Central memory CD8-positive, alpha-beta T cell (primary cell): ENCODE data around the gene NSMF.

Source experiments
- ATAC-seq: fragments of 150-1000 bp; cut with Tn5 transposase; replicated peaks from 2 replicates; pipeline ENCODE4 v1.10.0; 2022; ENCODE audit warnings: mild to moderate bottlenecking, moderate FRiP score, moderate number of reproducible peaks; ENCODE audit not compliant: poor library complexity, severe bottlenecking; ENCODE audit errors: extremely low read depth
- DNase-seq, 2 donors: peaks; one replicate each; pipeline ENCODE4 v3.0.0; 2021; ENCODE audit warnings: low spot score in 2 of 2
- H3K27ac Mint-ChIP-seq: one replicate; pipeline ENCODE4 v1.8.0; 2022; ENCODE audit warnings: low read depth, mild to moderate bottlenecking, moderate library complexity, mixed read lengths
- H3K27me3 Mint-ChIP-seq: one replicate; pipeline ENCODE4 v1.8.0; 2022; ENCODE audit warnings: mixed read lengths
- H3K36me3 Mint-ChIP-seq: one replicate; pipeline ENCODE4 v1.8.0; 2022; ENCODE audit warnings: mild to moderate bottlenecking, moderate library complexity, mixed read lengths; ENCODE audit not compliant: insufficient read depth
- H3K4me1 Mint-ChIP-seq: one replicate; pipeline ENCODE4 v1.8.0; 2022; ENCODE audit warnings: mixed read lengths
- H3K4me3 Mint-ChIP-seq: one replicate; pipeline ENCODE4 v1.8.0; 2022; ENCODE audit warnings: mild to moderate bottlenecking, moderate library complexity, mixed read lengths
- H3K9me3 Mint-ChIP-seq: one replicate; pipeline ENCODE4 v1.8.0; 2022; ENCODE audit warnings: mixed read lengths

The NSMF gene

DNA sequence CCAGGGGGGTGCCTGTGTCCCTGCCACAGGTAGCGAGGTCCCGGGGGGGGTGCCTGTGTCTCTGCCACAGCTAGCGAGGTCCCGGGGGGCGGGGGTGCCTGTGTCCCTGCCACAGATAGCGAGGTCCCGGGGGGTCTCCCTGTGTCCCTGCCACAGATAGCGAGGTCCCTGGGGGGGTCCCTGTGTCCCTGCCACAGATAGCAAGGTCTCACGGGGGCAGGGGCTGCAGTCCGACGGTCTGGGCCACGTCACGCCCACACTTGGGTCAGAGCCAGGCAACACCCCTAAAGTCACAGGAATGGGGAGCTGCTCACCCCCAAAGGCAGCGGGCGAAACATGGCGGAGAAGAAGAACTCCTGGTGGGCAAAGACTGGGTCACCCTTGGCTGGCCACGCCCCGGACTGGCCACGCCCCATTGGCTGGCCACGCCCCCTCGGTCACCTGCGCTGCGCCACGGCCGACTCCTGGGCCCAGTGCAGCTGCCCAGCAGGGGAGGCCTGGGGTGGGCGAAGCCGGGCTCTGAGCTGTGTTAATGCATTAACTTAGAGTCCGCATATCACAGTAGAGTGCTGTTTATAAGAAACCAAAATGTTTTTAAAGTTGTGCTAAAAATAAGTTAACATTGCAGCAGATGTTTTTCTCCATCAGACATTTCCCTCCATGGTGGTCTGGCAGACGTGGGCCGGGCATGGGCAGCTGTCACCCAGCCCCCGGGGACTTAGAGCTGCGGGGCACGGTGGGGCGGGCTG is 29.0 kb downstream of the NSMF start:
- Mint-ChIP-seq H3K4me1 (no peaks in the 10 kb centered on the region), H3K4me3 (no peak overlapping the region), H3K27me3 (no peaks in the 10 kb centered on the region), H3K36me3 (no peaks in the 10 kb centered on the region), H3K27ac (no peak overlapping the region), H3K9me3 (no peaks in the 10 kb centered on the region)
- DNase-seq, result no peak
- no peak for ATAC-seq

DNA sequence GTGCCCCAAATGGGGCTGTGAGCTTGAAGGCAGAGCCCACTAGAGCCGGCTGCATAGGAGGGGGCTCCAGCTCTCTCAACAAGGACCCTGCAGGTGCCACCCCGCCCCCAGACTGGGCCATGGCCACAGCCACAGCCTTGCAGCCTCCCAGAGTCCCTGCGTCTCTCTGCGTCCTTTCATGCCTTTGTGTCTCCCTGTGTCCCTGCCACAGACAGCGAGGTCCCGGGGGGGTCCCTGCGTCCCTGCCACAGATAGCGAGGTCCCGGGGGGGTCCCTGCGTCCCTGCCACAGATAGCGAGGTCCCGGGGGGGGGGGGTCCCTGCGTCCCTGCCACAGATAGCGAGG is 29.6 kb downstream of the NSMF start:
- no peaks in the 10 kb centered on the region for H3K27me3 Mint-ChIP-seq
- ATAC-seq (no peak), DNase-seq (no peak)
- no peak overlapping the region for H3K4me3 Mint-ChIP-seq
- H3K4me1 Mint-ChIP-seq, result no peaks in the 10 kb centered on the region
- H3K36me3 Mint-ChIP-seq, result no peaks in the 10 kb centered on the region
- no peaks in the 10 kb centered on the region for H3K9me3 Mint-ChIP-seq
- no peak overlapping the region for H3K27ac Mint-ChIP-seq

- Mint-ChIP-seq H3K9me3 (no peaks in the 10 kb centered on the region), H3K36me3 (no peaks in the 10 kb centered on the region), H3K27ac (no peak overlapping the region), H3K27me3 (no peaks in the 10 kb centered on the region), H3K4me1 (no peaks in the 10 kb centered on the region), H3K4me3 (no peak overlapping the region)
- no peak for ATAC-seq
- no peak for DNase-seq
These were observed 30.1 kb downstream of the NSMF start for GRCh38 chr9:137428841-137429545.

GRCh38 chr9:137428311-137428630 is 30.9 kb downstream of the NSMF start:
- Mint-ChIP-seq H3K27ac (no peak overlapping the region), H3K4me1 (no peaks in the 10 kb centered on the region), H3K27me3 (no peaks in the 10 kb centered on the region), H3K9me3 (no peaks in the 10 kb centered on the region), H3K36me3 (no peaks in the 10 kb centered on the region), H3K4me3 (no peak overlapping the region)
- no peak for ATAC-seq
- no peak for DNase-seq

- DNase-seq, result no peak
- Mint-ChIP-seq H3K4me1 (no peaks in the 10 kb centered on the region), H3K27me3 (no peaks in the 10 kb centered on the region), H3K36me3 (no peaks in the 10 kb centered on the region), H3K27ac (no peak overlapping the region), H3K9me3 (no peaks in the 10 kb centered on the region), H3K4me3 (no peak overlapping the region)
- no peak for ATAC-seq
These were observed 31.5 kb downstream of the NSMF start for GRCh38 chr9:137427454-137428310.

GRCh38 chr9:137426018-137426681 is 33.0 kb downstream of the NSMF start:
- Mint-ChIP-seq H3K27ac (no peak overlapping the region), H3K4me1 (no peaks in the 10 kb centered on the region), H3K27me3 (no peaks in the 10 kb centered on the region), H3K4me3 (no peak overlapping the region), H3K36me3 (no peaks in the 10 kb centered on the region), H3K9me3 (no peaks in the 10 kb centered on the region)
- no peak for DNase-seq
- no peak for ATAC-seq

DNA sequence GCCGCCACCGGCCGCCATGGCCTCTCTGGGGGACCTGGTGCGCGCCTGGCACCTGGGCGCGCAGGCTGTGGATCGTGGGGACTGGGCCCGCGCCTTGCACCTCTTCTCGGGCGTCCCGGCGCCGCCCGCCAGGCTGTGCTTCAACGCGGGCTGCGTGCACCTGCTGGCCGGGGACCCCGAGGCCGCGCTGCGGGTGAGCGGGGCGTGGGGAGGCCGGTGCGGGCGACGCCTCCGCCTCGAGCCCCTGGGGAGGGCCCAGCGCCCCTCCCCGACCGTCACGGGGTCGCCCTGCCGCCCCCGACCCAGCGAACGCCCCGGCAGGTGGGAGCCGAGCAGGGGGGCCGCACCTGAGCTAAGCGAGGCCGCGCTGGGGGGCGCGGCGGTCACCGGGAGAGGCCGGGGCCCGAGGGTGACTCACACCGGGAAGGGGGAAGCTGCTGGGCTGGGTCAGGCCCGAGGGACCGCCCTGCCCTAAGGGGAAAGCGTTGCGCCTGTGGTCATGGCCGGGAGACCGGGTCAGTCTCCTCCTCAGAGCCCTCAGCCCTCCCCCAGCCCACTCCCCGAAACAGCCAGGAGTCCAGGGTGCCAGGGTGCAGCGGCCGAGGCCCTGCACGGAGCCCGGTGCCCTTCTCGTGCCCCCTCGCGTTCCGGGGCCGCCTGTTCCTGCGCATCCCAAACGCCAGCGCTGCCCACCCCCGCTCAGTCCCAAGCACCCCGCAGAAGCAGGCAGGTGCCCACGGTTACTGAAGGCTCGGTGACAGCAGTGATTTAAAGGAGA is 35.4 kb downstream of the NSMF start:
- no peak overlapping the region for H3K27ac Mint-ChIP-seq
- DNase-seq, result no peak

GRCh38 chr9:137422604-137423513 is 36.3 kb downstream of the NSMF start, which contains the start of the genes EXD3 and NOXA1:
TSS of gene EXD3 (minus strand) at chr9:137423162. CDS start at chr9:137395357, 27,805 bp downstream.
TSS of gene NOXA1 (plus strand) at chr9:137423393. CDS start at chr9:137423530, 137 bp downstream.
- Mint-ChIP-seq H3K4me1 (no peaks in the 10 kb centered on the region), H3K9me3 (no peaks in the 10 kb centered on the region), H3K27me3 (no peaks in the 10 kb centered on the region), H3K4me3 (peak within 1 kb of the TSS; percentile 75), H3K27ac (no peak within 1 kb of the TSS), H3K36me3 (no peaks in the 10 kb centered on the region)
- DNase-seq (peak; percentile 88 to 95), ATAC-seq (peak; percentile 90)

More for the DNA sequence above, 35.4 kb downstream of the NSMF start:
- peak; percentile 63 for ATAC-seq
- H3K9me3 Mint-ChIP-seq, result no peaks in the 10 kb centered on the region
- H3K4me3 Mint-ChIP-seq, result peak overlapping the region; percentile 59
- H3K27me3 Mint-ChIP-seq, result no peaks in the 10 kb centered on the region
- H3K4me1 Mint-ChIP-seq, result no peaks in the 10 kb centered on the region
- no peaks in the 10 kb centered on the region for H3K36me3 Mint-ChIP-seq

DNA sequence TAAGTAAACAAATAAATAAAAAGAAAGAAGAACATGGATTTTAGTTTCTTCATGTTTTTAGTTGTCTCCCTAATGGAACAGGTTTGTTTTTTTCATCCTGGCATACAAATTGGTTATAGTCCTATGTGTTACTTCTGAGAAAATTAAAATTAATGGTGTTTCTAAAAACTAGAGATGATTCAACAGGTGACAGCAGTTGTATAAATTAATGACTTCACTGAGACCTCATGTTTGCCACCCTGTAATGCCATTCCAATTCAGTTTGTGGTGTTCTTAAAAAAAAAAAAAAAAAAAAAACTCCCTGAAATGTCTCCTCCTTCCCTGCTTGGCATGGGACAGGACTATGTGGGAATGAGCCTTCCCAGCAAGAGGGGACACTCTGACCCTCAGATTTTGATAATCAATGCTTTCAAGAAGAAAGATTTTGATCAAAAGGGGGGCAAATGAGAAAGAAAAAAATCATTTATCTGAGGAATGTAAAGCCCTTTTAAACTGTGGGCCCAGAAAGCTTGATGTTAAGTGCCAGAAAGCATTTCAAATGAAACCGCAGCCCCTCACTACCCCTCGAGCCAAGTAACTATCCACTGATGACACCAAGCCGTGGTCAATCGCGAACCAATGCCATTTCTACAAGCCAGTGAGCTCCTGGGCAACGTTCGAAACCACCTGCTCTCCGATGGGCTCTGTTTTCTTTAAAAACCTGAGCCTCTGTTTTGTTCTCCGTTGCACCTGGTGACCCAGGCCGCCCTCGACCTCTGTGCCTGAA is 37.1 kb downstream of the NSMF start:
- ATAC-seq (no peak), DNase-seq (no peak)
- no peak overlapping the region for H3K27ac Mint-ChIP-seq
- H3K36me3 Mint-ChIP-seq, result no peaks in the 10 kb centered on the region
- H3K27me3 Mint-ChIP-seq, result no peaks in the 10 kb centered on the region
- H3K4me3 Mint-ChIP-seq, result peak overlapping the region; percentile 75
- no peaks in the 10 kb centered on the region for H3K9me3 Mint-ChIP-seq
- no peaks in the 10 kb centered on the region for H3K4me1 Mint-ChIP-seq

GRCh38 chr9:137417161-137418021 is 41.7 kb downstream of the NSMF start:
- no peak for DNase-seq
- Mint-ChIP-seq H3K36me3 (peaks cover 4% of the 10 kb centered on the region), H3K27me3 (no peaks in the 10 kb centered on the region), H3K4me3 (peak overlapping the region; percentile 55), H3K9me3 (no peaks in the 10 kb centered on the region), H3K4me1 (peaks cover 7% of the 10 kb centered on the region), H3K27ac (no peak overlapping the region)
- peak; percentile 36 for ATAC-seq
